Choroid plexus epithelial cell (primary cell): ENCODE data around the gene IGFBP2.

Source experiments
- DNase-seq: peaks from one replicate; pipeline ENCODE4 v3.0.0-alpha.2; 2010; ENCODE audit warnings: low read depth
- H3K4me3 ChIP-seq: 2 replicates; pipeline ENCODE4 v1.5.1; 2011; ENCODE audit warnings: low read depth, mild to moderate bottlenecking, control low read depth, low read length, moderate library complexity
- CTCF ChIP-seq: conservative IDR thresholded peaks from 2 replicates; pipeline ENCODE4 v1.5.1; 2011; ENCODE audit warnings: low read depth, mild to moderate bottlenecking, control low read depth, inconsistent platforms, low read length, moderate library complexity

IGFBP2 gene

GRCh38 chr2:216680951-216681629 lies 47.9 kb downstream of the IGFBP2 start:
- DNase-seq: no peak
- H3K4me3 ChIP-seq: no peak overlapping the region
- no peak for TF ChIP-seq CTCF

- H3K4me3 ChIP-seq: no peak overlapping the region
- no peak for DNase-seq
- TF ChIP-seq CTCF: no peak
Measured at GRCh38 chr2:216681683-216682082, 48.5 kb downstream of the IGFBP2 start.

GRCh38 chr2:216683846-216684245 lies 50.6 kb downstream of the IGFBP2 start:
- H3K4me3 ChIP-seq: no peak overlapping the region
- TF ChIP-seq CTCF: no peak
- DNase-seq: peak; percentile 99

- DNase-seq: no peak
- no peak overlapping the region for H3K4me3 ChIP-seq
- no peak for TF ChIP-seq CTCF
Measured at GRCh38 chr2:216685327-216685875, 52.2 kb downstream of the IGFBP2 start.

GRCh38 chr2:216687111-216687510 lies 53.9 kb downstream of the IGFBP2 start:
- no peak for DNase-seq
- TF ChIP-seq CTCF: no peak
- H3K4me3 ChIP-seq: no peak overlapping the region

- TF ChIP-seq CTCF: peak; percentile 61
- DNase-seq: no peak
- H3K4me3 ChIP-seq: no peak overlapping the region
Measured at GRCh38 chr2:216687646-216688045, 54.4 kb downstream of the IGFBP2 start.
